ENCODE data around the gene TRIM71.
"Not testable (repeated sequence)": the region's sequence is repeated elsewhere in the genome, so short reads cannot be mapped to it uniquely, and the experiment has no call there.

The TRIM71 gene

GRCh38 chr3:32819551-32820348 lies 2.0 kb downstream of the TRIM71 start:
- DNase-seq (ENCODE audit: low spot score), result no peak

- no peak for DNase-seq (ENCODE audit: low spot score)
These were observed 2.6 kb downstream of the TRIM71 start for GRCh38 chr3:32820430-32820829.

- no peak for DNase-seq (ENCODE audit: low spot score)
These were observed 3.3 kb downstream of the TRIM71 start for GRCh38 chr3:32820971-32821685.

GRCh38 chr3:32821686-32822296 lies 4.0 kb downstream of the TRIM71 start:
- DNase-seq (ENCODE audit: low spot score), result no peak

- no peak for DNase-seq (ENCODE audit: low spot score)
These were observed 5.1 kb downstream of the TRIM71 start for GRCh38 chr3:32822609-32823498.

GRCh38 chr3:32823641-32824184 lies 5.9 kb downstream of the TRIM71 start:
- not testable (repeated sequence) for DNase-seq (ENCODE audit: low spot score)

- no peak for DNase-seq (ENCODE audit: low spot score)
These were observed 8.0 kb downstream of the TRIM71 start for GRCh38 chr3:32825601-32826375.

- no peak for DNase-seq (ENCODE audit: low spot score)
These were observed 13.3 kb downstream of the TRIM71 start for GRCh38 chr3:32831062-32831461.

- DNase-seq (ENCODE audit: low spot score), result no peak
These were observed 14.0 kb downstream of the TRIM71 start for GRCh38 chr3:32831791-32832190.

- no peak for DNase-seq (ENCODE audit: low spot score)
These were observed 14.4 kb downstream of the TRIM71 start for GRCh38 chr3:32832193-32832592.

GRCh38 chr3:32835049-32835371 lies 17.2 kb downstream of the TRIM71 start:
- no peak for DNase-seq (ENCODE audit: low spot score)

GRCh38 chr3:32835961-32836360 lies 18.2 kb downstream of the TRIM71 start:
- DNase-seq (ENCODE audit: low spot score), result no peak

GRCh38 chr3:32836601-32837000 lies 18.8 kb downstream of the TRIM71 start:
- DNase-seq (ENCODE audit: low spot score), result no peak

GRCh38 chr3:32837366-32837765 lies 19.6 kb downstream of the TRIM71 start:
- no peak for DNase-seq (ENCODE audit: low spot score)

- DNase-seq (ENCODE audit: low spot score), result no peak
These were observed 20.0 kb downstream of the TRIM71 start for GRCh38 chr3:32837789-32838188.

GRCh38 chr3:32839714-32840085 lies 21.9 kb downstream of the TRIM71 start:
- DNase-seq (ENCODE audit: low spot score), result no peak

GRCh38 chr3:32840086-32840841 lies 22.5 kb downstream of the TRIM71 start:
- no peak for DNase-seq (ENCODE audit: low spot score)

- DNase-seq (ENCODE audit: low spot score), result no peak
These were observed 23.5 kb downstream of the TRIM71 start for GRCh38 chr3:32841341-32841740.

- DNase-seq (ENCODE audit: low spot score), result no peak
These were observed 24.2 kb downstream of the TRIM71 start for GRCh38 chr3:32841867-32842470.

- DNase-seq (ENCODE audit: low spot score), result no peak
These were observed 24.7 kb downstream of the TRIM71 start for GRCh38 chr3:32842531-32842931.
